ENCODE results near the gene HYOU1.

DNA sequence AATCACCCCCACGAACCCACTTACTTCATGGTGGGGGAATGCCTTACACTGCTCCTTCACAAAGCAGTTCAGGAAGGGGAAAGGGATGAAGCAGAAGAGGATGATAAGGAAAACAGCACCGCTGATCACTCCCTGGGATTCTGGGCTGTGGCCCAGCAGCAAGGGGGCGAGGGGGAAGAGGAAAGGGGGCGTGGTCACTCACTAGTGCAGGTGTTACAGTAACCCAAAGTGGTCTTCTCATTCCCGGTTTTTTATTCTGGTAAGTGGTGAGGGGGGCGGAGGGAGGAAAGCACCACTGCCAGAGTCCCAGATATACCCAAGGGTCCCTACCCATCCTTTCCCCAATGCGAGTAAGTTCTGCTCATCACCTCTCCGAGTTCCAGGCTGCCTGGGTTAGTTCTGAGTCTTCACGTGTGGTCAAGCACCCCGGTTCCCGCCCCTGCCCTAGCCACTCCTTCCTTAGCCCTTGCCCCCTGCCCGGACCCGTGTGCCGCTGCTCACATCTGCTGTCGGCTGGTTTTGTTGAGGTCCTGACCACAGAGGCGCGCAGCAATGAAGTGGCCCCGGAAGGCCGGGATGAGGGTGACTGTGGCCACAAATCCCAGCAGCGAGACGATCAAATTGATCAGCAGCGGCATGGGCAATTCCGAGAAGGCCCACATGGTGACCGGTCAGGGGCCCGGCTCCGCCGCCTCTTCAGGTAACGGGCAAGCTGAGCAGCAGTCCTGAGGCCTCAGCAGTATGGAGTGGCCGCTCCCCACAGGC is 44.2 kb upstream of the HYOU1 start:
- no peak for TF ChIP-seq POLR2AphosphoS5 (IDR thresholded peaks at IDR 0.05)
- TF ChIP-seq, protein P1, sequence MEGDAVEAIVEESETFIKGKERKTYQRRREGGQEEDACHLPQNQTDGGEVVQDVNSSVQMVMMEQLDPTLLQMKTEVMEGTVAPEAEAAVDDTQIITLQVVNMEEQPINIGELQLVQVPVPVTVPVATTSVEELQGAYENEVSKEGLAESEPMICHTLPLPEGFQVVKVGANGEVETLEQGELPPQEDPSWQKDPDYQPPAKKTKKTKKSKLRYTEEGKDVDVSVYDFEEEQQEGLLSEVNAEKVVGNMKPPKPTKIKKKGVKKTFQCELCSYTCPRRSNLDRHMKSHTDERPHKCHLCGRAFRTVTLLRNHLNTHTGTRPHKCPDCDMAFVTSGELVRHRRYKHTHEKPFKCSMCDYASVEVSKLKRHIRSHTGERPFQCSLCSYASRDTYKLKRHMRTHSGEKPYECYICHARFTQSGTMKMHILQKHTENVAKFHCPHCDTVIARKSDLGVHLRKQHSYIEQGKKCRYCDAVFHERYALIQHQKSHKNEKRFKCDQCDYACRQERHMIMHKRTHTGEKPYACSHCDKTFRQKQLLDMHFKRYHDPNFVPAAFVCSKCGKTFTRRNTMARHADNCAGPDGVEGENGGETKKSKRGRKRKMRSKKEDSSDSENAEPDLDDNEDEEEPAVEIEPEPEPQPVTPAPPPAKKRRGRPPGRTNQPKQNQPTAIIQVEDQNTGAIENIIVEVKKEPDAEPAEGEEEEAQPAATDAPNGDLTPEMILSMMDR (IDR thresholded peaks at IDR 0.05) = peak in 2 of 5 experiments; percentile 49 to 53
- TF ChIP-seq EP300 (IDR thresholded peaks at IDR 0.05; ENCODE audit: low read depth) = no peak
- TF ChIP-seq POLR2A (IDR thresholded peaks at IDR 0.05) = no peak
